ENCODE results near the gene ZDHHC22. TPM values are rescaled to one million over a fixed set of nuclear protein-coding genes. Genes with fewer than 3 reads are reported as not detected.

ZDHHC22 gene
- polyA plus RNA-seq, 3 donors from 2014 or later: not detected

DNA sequence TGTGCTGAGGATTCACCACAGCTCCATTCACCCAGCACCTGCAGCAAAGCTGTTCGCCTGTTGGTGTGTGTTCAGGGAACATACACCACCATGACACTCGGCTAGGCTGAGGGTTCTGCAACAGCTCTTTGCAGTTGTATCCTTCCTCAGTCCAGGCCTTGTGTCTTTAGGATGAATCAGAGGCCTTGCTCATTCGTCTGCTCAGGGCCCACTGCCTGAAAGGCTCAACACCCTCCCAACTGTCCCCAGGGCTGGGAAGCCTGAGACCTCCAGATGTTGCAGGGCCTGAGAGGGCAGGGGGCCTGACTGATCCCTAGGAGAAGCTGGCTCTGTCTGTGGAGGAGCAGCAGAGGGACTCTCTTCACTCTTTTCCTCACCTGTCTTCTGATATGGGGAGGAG is 11.2 kb downstream of the ZDHHC22 start:
- H3K4me1 Mint-ChIP-seq: peaks cover 3 to 4% of the 10 kb centered on the region in 2 donors
- H3K27me3 Mint-ChIP-seq (ENCODE audit: low read depth in 3 of 3): peaks cover 10 to 14% (median 11%) of the 10 kb centered on the region in 3 donors
- DNase-seq: no peak
- H3K4me3 Mint-ChIP-seq: no peak overlapping the region
- H3K36me3 Mint-ChIP-seq: no peaks in the 10 kb centered on the region
- H3K9me3 Mint-ChIP-seq: no peaks in the 10 kb centered on the region
- no peak overlapping the region for H3K27ac Mint-ChIP-seq

DNA sequence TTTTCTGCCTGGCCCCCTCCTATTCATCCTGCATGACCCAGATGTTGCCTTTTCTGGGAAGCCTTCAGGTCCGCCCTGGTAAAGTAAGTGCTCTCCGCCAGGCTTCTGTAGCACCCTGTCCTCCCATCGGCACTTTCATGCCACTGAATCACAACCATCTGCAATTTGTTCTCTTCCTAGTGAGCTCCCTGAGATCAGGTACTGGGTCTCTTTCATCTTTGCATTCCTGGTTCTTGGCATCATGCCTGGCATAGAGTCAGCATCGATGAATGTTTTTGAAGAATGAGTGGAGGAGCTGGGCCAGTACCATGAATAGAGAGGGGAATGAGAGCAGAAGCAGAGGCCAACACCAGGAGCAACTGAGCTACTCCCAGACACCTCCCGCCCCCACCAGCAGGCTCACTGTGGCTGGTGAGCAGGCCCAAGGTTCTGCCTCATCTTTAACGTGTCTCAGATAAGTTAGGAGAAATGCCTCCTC is 13.1 kb downstream of the ZDHHC22 start:
- Mint-ChIP-seq H3K36me3 (no peaks in the 10 kb centered on the region), H3K4me3 (no peak overlapping the region), H3K4me1 (peaks cover 6 to 14% of the 10 kb centered on the region in 2 donors), H3K9me3 (no peaks in the 10 kb centered on the region), H3K27me3 (ENCODE audit: low read depth in 3 of 3) (peaks cover 10 to 15% (median 10%) of the 10 kb centered on the region in 3 donors), H3K27ac (no peak overlapping the region)
- DNase-seq: no peak

GRCh38 chr14:77126461-77126990 is 15.1 kb downstream of the ZDHHC22 start:
- H3K4me1 Mint-ChIP-seq: peaks cover 14 to 27% of the 10 kb centered on the region in 2 donors
- H3K4me3 Mint-ChIP-seq: peak overlapping the region in 1 of 5 donors; percentile 52
- H3K36me3 Mint-ChIP-seq: no peaks in the 10 kb centered on the region
- no peak for DNase-seq
- no peaks in the 10 kb centered on the region for H3K9me3 Mint-ChIP-seq
- H3K27me3 Mint-ChIP-seq (ENCODE audit: low read depth in 3 of 3): peaks cover 6 to 7% (median 6%) of the 10 kb centered on the region in 3 donors
- H3K27ac Mint-ChIP-seq: peak overlapping the region in 1 of 6 donors; percentile 61

- no peaks in the 10 kb centered on the region for H3K9me3 Mint-ChIP-seq
- H3K27ac Mint-ChIP-seq: no peak overlapping the region
- H3K4me1 Mint-ChIP-seq: peaks cover 21 to 33% of the 10 kb centered on the region in 2 donors
- peaks cover 0 to under 1% (median 0%) of the 10 kb centered on the region in 3 donors for H3K36me3 Mint-ChIP-seq
- peaks cover 6 to 7% (median 6%) of the 10 kb centered on the region in 3 donors for H3K27me3 Mint-ChIP-seq (ENCODE audit: low read depth in 3 of 3)
- no peak for DNase-seq
- peak overlapping the region; percentile 42 to 76 (median 68) for H3K4me3 Mint-ChIP-seq
Observed at GRCh38 chr14:77125823-77126325, 15.7 kb downstream of the ZDHHC22 start.

GRCh38 chr14:77125281-77125801 is 16.2 kb downstream of the ZDHHC22 start:
- no peak for DNase-seq
- Mint-ChIP-seq H3K4me3 (peak overlapping the region; percentile 47 to 76 (median 68)), H3K27ac (no peak overlapping the region), H3K9me3 (no peaks in the 10 kb centered on the region), H3K36me3 (peaks cover 0 to 4% (median 0%) of the 10 kb centered on the region in 3 donors), H3K27me3 (ENCODE audit: low read depth in 3 of 3) (peaks cover 6 to 7% (median 6%) of the 10 kb centered on the region in 3 donors), H3K4me1 (peaks cover 26 to 39% of the 10 kb centered on the region in 2 donors)

- peak overlapping the region in 1 of 6 donors; percentile 12 for H3K27ac Mint-ChIP-seq
- no peaks in the 10 kb centered on the region for H3K9me3 Mint-ChIP-seq
- H3K4me3 Mint-ChIP-seq: peak overlapping the region; percentile 62 to 85 (median 72)
- H3K27me3 Mint-ChIP-seq (ENCODE audit: low read depth in 3 of 3): peaks cover 4 to 6% (median 5%) of the 10 kb centered on the region in 3 donors
- peaks cover 0 to 4% (median 0%) of the 10 kb centered on the region in 3 donors for H3K36me3 Mint-ChIP-seq
- peaks cover 26 to 42% of the 10 kb centered on the region in 2 donors for H3K4me1 Mint-ChIP-seq
- DNase-seq: peak; percentile 61 to 64 (median 63)
Observed at GRCh38 chr14:77124345-77125280, 17.0 kb downstream of the ZDHHC22 start.

- H3K36me3 Mint-ChIP-seq: peaks cover 0 to 4% (median 0%) of the 10 kb centered on the region in 3 donors
- peak overlapping the region in 2 of 6 donors; percentile 23 to 36 for H3K27ac Mint-ChIP-seq
- peak overlapping the region in 4 of 5 donors; percentile 62 to 85 (median 76) for H3K4me3 Mint-ChIP-seq
- peaks cover 26 to 42% of the 10 kb centered on the region in 2 donors for H3K4me1 Mint-ChIP-seq
- H3K27me3 Mint-ChIP-seq (ENCODE audit: low read depth in 3 of 3): peaks cover 0 to 6% (median 4%) of the 10 kb centered on the region in 3 donors
- H3K9me3 Mint-ChIP-seq: no peaks in the 10 kb centered on the region
- DNase-seq: no peak
Observed at GRCh38 chr14:77123381-77124325, 17.9 kb downstream of the ZDHHC22 start.

DNA sequence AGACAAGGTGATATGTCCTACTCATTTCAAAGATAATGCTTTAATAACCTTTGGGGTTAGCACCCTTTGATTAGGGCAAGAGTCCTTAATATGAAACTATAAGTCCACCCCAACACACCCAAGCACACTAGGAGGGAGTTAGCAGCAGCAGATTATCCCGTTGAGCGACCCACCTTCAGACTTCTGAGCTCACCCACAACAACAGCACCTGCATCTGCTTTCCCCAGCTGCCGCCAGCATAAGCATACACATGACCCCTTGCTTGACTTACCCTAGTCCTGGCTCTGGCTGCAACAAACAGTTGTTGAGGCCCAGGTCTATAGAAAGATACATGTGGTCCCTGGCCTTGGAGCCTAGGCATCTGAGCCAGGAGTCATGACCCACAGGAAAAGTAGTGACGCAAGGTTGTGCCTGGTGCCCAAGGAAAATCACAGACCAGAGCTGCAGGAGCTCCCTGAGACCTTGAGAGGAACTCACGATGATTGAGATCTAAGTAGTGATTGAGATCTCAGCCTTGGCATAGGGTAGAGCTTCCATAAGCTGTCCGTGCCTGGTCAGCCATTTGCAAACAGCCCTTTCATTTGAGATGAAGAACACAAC is 19.0 kb downstream of the ZDHHC22 start:
- Mint-ChIP-seq H3K4me3 (peak overlapping the region in 1 of 5 donors; percentile 19), H3K9me3 (no peaks in the 10 kb centered on the region), H3K36me3 (peaks cover 0 to 4% (median 0%) of the 10 kb centered on the region in 3 donors), H3K27ac (peak overlapping the region; percentile 57 to 94 (median 78)), H3K27me3 (ENCODE audit: low read depth in 3 of 3) (peaks cover 0 to 5% (median 1%) of the 10 kb centered on the region in 3 donors), H3K4me1 (peaks cover 26 to 42% of the 10 kb centered on the region in 2 donors)
- DNase-seq: no peak

- no peaks in the 10 kb centered on the region for H3K9me3 Mint-ChIP-seq
- H3K27me3 Mint-ChIP-seq (ENCODE audit: low read depth in 3 of 3): peaks cover 0 to 3% (median 1%) of the 10 kb centered on the region in 3 donors
- H3K36me3 Mint-ChIP-seq: peaks cover 3 to 4% (median 3%) of the 10 kb centered on the region in 3 donors
- H3K4me1 Mint-ChIP-seq: peaks cover 26 to 42% of the 10 kb centered on the region in 2 donors
- peak overlapping the region; percentile 74 to 96 (median 94) for H3K27ac Mint-ChIP-seq
- DNase-seq: peak; percentile 36 to 48 (median 45)
- H3K4me3 Mint-ChIP-seq: peak overlapping the region; percentile 22 to 68 (median 62)
Observed at GRCh38 chr14:77120771-77121743, 20.5 kb downstream of the ZDHHC22 start.

GRCh38 chr14:77119851-77120250 is 21.7 kb downstream of the ZDHHC22 start:
- Mint-ChIP-seq H3K27me3 (ENCODE audit: low read depth in 3 of 3) (peaks cover 0 to 2% (median 1%) of the 10 kb centered on the region in 3 donors), H3K4me1 (peaks cover 21 to 37% of the 10 kb centered on the region in 2 donors), H3K4me3 (no peak overlapping the region)

GRCh38 chr14:77116172-77116817 is 25.3 kb downstream of the ZDHHC22 start:
- Mint-ChIP-seq H3K4me1 (peaks cover 10 to 13% of the 10 kb centered on the region in 2 donors), H3K36me3 (peaks cover 14 to 29% (median 19%) of the 10 kb centered on the region in 3 donors), H3K27ac (peak overlapping the region in 1 of 6 donors; percentile 21), H3K4me3 (no peak overlapping the region), H3K27me3 (ENCODE audit: low read depth in 3 of 3) (no peaks in the 10 kb centered on the region), H3K9me3 (no peaks in the 10 kb centered on the region)
- DNase-seq: no peak

More at GRCh38 chr14:77119851-77120250, 21.7 kb downstream of the ZDHHC22 start:
- H3K9me3 Mint-ChIP-seq: no peaks in the 10 kb centered on the region
- peaks cover 9 to 11% (median 9%) of the 10 kb centered on the region in 3 donors for H3K36me3 Mint-ChIP-seq
- peak overlapping the region in 2 of 6 donors; percentile 60 to 61 for H3K27ac Mint-ChIP-seq
- no peak for DNase-seq

All from immature natural killer cell (primary cell).